ENCODE measurements around the gene C10orf88. TPM values are rescaled to one million over a fixed set of nuclear protein-coding genes. Genes with fewer than 3 reads are reported as not detected.

C10orf88 gene
- total RNA-seq, 2 donors from 2014 or later: 1.6 to 4.7 TPM

GRCh38 chr10:122954731-122955050 is 664 bp upstream of the C10orf88 start:
- 57 to 77% methylated on average over 11 to 13 of the region's 13 CpGs for WGBS, 2 donors

GRCh38 chr10:122949296-122949695 is 4.7 kb downstream of the C10orf88 start:
- TF ChIP-seq POLR2A (IDR thresholded peaks at IDR 0.05) (no peak), CTCF (IDR thresholded peaks at IDR 0.05) (no peak)
- intact Hi-C loops (cut with DNase I): no loop called here
- ATAC-seq (no peak), DNase-seq (no peak)
- Histone ChIP-seq H3K4me3 (no peak overlapping the region), H3K27ac (no peak overlapping the region), H3K36me3 (replicated peaks in 1 of 2; ENCODE audit: insufficient read depth in 1 of 2, low read depth in 2 of 2) (peaks cover 0 to 2% of the 10 kb centered on the region in 2 donors), H3K4me1 (peaks cover 15% of the 10 kb centered on the region), H3K27me3 (no peaks in the 10 kb centered on the region), H3K9me3 (no peaks in the 10 kb centered on the region)
- WGBS, 2 donors: 94 to 96% methylated on average over 3 of the region's 3 CpGs

More at GRCh38 chr10:122954731-122955050, 664 bp upstream of the C10orf88 start:
- H3K27ac ChIP-seq: peak overlapping the region in 1 of 4 donors; percentile 73
- peaks cover 20% of the 10 kb centered on the region for H3K4me1 ChIP-seq
- peaks cover 0 to 3% (median 0%) of the 10 kb centered on the region in 3 donors for H3K9me3 ChIP-seq
- peak in 1 of 4 donors; percentile 30 for DNase-seq
- TF ChIP-seq CTCF (IDR thresholded peaks at IDR 0.05) (no peak), POLR2A (IDR thresholded peaks at IDR 0.05) (no peak)
- no peak overlapping the region for H3K4me3 ChIP-seq
- no peaks in the 10 kb centered on the region for H3K36me3 ChIP-seq (replicated peaks in 1 of 2; ENCODE audit: insufficient read depth in 1 of 2, low read depth in 2 of 2)
- no peaks in the 10 kb centered on the region for H3K27me3 ChIP-seq
- intact Hi-C loops (cut with DNase I): no loop called here
- no peak for ATAC-seq

- Histone ChIP-seq H3K27ac (no peak overlapping the region), H3K36me3 (replicated peaks in 1 of 2; ENCODE audit: insufficient read depth in 1 of 2, low read depth in 2 of 2) (peaks cover 0 to 7% of the 10 kb centered on the region in 2 donors), H3K9me3 (no peaks in the 10 kb centered on the region), H3K27me3 (no peaks in the 10 kb centered on the region), H3K4me1 (no peaks in the 10 kb centered on the region), H3K4me3 (no peak overlapping the region)
- intact Hi-C loops (cut with DNase I): no loop called here
- WGBS, 2 donors: 81 to 95% methylated on average over 1 of the region's 1 CpG
- ATAC-seq (no peak), DNase-seq (no peak)
- TF ChIP-seq POLR2A (IDR thresholded peaks at IDR 0.05) (no peak), CTCF (IDR thresholded peaks at IDR 0.05) (no peak)
Observed at GRCh38 chr10:122939856-122940543, 14.0 kb downstream of the C10orf88 start.

- Histone ChIP-seq H3K36me3 (replicated peaks in 1 of 2; ENCODE audit: insufficient read depth in 1 of 2, low read depth in 2 of 2) (peaks cover 0 to 7% of the 10 kb centered on the region in 2 donors), H3K9me3 (no peaks in the 10 kb centered on the region), H3K27me3 (no peaks in the 10 kb centered on the region), H3K4me1 (no peaks in the 10 kb centered on the region), H3K4me3 (no peak overlapping the region), H3K27ac (no peak overlapping the region)
- DNase-seq: no peak
- intact Hi-C loops (cut with DNase I): no loop called here
- 94 to 95% methylated on average over 1 of the region's 1 CpG for WGBS, 2 donors
- no peak for TF ChIP-seq POLR2A (IDR thresholded peaks at IDR 0.05)
- TF ChIP-seq CTCF (IDR thresholded peaks at IDR 0.05): no peak
- ATAC-seq: no peak
Observed at GRCh38 chr10:122939133-122939855, 14.7 kb downstream of the C10orf88 start.
